Gastrocnemius medialis (tissue), 4 donors: ENCODE data around the gene ISG20. TPM values are rescaled to one million over a fixed set of nuclear protein-coding genes. Genes with fewer than 3 reads are reported as not detected.

ENCODE experiments used
- ATAC-seq, 2 donors: fragments of 150-250 bp; one replicate each; pipeline ENCODE4 v1.9.1; 2016
- DNase-seq, 2 donors: peaks; one replicate each; pipeline ENCODE4 v3.0.0-alpha.2; 2019
- H3K27ac ChIP-seq, 4 donors: fragments of 200-600 bp; sonication (generic); 1 replicate in 1 of 4; 2 replicates in 3 of 4; pipeline ENCODE4 v1.5.1; 2016 to 2018; ENCODE audit warnings: mild to moderate bottlenecking in 2 of 4, moderate library complexity in 1 of 4
- H3K27me3 ChIP-seq, 3 donors: fragments of 200-600 bp; sonication (generic) in 2 of 3; 1 replicate in 1 of 3; 2 replicates in 2 of 3; pipeline versions ENCODE4 v1.5.1 to v1.6.0; 2016 to 2019; ENCODE audit warnings: mild to moderate bottlenecking in 1 of 3, moderate library complexity in 1 of 3
- H3K36me3 ChIP-seq, 2 donors: fragments of 200-600 bp; sonication (generic) in 1 of 2; one replicate each; pipeline ENCODE4 v1.5.1; 2017 to 2018
- H3K4me1 ChIP-seq, 2 donors: fragments of 200-600 bp; sonication (generic) in 1 of 2; one replicate each; pipeline ENCODE4 v1.5.1; 2016 to 2017; ENCODE audit warnings: mild to moderate bottlenecking in 2 of 2
- H3K4me3 ChIP-seq, 4 donors: fragments of 200-600 bp; sonication (generic) in 3 of 4; 1 replicate in 1 of 4; 2 replicates in 3 of 4; pipeline ENCODE4 v1.5.1; 2016 to 2019; ENCODE audit warnings: mild to moderate bottlenecking in 2 of 4
- H3K9me3 ChIP-seq, 3 donors: fragments of 200-600 bp; sonication (generic) in 2 of 3; 1 replicate in 1 of 3; 2 replicates in 2 of 3; pipeline ENCODE4 v1.5.1; 2016 to 2019
- CTCF ChIP-seq, 5 experiments: fragments of 450-650 bp in 3 of 5; fragments of 200-600 bp in 2 of 5; sonication (generic) in 2 of 5; IDR thresholded peaks in 4 of 5; conservative IDR thresholded peaks in 1 of 5; 1 replicate in 4 of 5; 2 replicates in 1 of 5; pipeline ENCODE4 v1.5.1; 2016 to 2019; ENCODE audit warnings: antibody characterized with exemption in 5 of 5, mild to moderate bottlenecking in 3 of 5, moderate library complexity in 3 of 5
- POLR2A ChIP-seq, 2 donors: fragments of 450-650 bp; IDR thresholded peaks; one replicate each; pipeline ENCODE4 v1.6.1; 2017; ENCODE audit warnings: antibody characterized with exemption in 2 of 2, mild to moderate bottlenecking in 2 of 2, moderate library complexity in 2 of 2
- in situ Hi-C, 4 donors: fragments of 200-750 bp; cut with MboI; loops; one replicate each; pipeline versions ENCODE4 v1.15.0 to v1.8.0; 2017; ENCODE audit warnings: low sequenced_read_pairs in 4 of 4
- intact Hi-C: fragments of 100-400 bp; cut with DNase I; formaldehyde crosslinking; loops from one replicate; pipeline ENCODE4 v1.15.1; 2023; ENCODE audit warnings: low total_unique reads
- total RNA-seq, 4 donors: library from RNA; depleted of rRNA; stranded (reverse); fragments of >200 nt; gene quantifications; one replicate each; pipeline versions ENCODE4 v1.1.0 to v1.2.3, GENCODE V29; 2016

ISG20 gene
- total RNA-seq, 4 donors from 2014 or later, result 1.2 to 9.2 (median 1.6) TPM

- Histone ChIP-seq H3K36me3 (no peaks in the 10 kb centered on the region), H3K4me3 (no peak overlapping the region), H3K4me1 (no peaks in the 10 kb centered on the region), H3K9me3 (no peaks in the 10 kb centered on the region), H3K27me3 (peaks cover 0 to 7% (median 4%) of the 10 kb centered on the region in 3 donors), H3K27ac (no peak overlapping the region)
- DNase-seq (no peak), ATAC-seq (no peak)
- intact Hi-C loops (no loop called here), in situ Hi-C loops (no loop called here)
- TF ChIP-seq CTCF (IDR thresholded peaks at IDR 0.05 in 4 of 5, conservative IDR thresholded peaks at IDR 0.05 in 1 of 5), result no peak
- TF ChIP-seq POLR2A (IDR thresholded peaks at IDR 0.05), result no peak
Observed at GRCh38 chr15:88697276-88697675, 58.5 kb downstream of the ISG20 start.

- intact Hi-C loops (no loop called here), in situ Hi-C loops (no loop called here)
- no peak overlapping the region for H3K4me3 ChIP-seq
- peaks cover 0 to under 1% of the 10 kb centered on the region in 2 donors for H3K4me1 ChIP-seq
- no peaks in the 10 kb centered on the region for H3K36me3 ChIP-seq
- H3K9me3 ChIP-seq, result no peaks in the 10 kb centered on the region
- ATAC-seq (no peak), DNase-seq (no peak)
- peaks cover 2 to 4% (median 3%) of the 10 kb centered on the region in 3 donors for H3K27me3 ChIP-seq
- TF ChIP-seq POLR2A (IDR thresholded peaks at IDR 0.05), result no peak
- H3K27ac ChIP-seq, result no peak overlapping the region
Observed at GRCh38 chr15:88699861-88700260, 61.0 kb downstream of the ISG20 start.

- ATAC-seq, result no peak
- Histone ChIP-seq H3K27ac (no peak overlapping the region), H3K36me3 (no peaks in the 10 kb centered on the region), H3K9me3 (no peaks in the 10 kb centered on the region), H3K4me3 (no peak overlapping the region), H3K27me3 (peaks cover 0 to 7% (median 4%) of the 10 kb centered on the region in 3 donors), H3K4me1 (peaks cover 3 to 7% of the 10 kb centered on the region in 2 donors)
- intact Hi-C loops (no loop called here), in situ Hi-C loops (no loop called here)
- no peak for TF ChIP-seq CTCF (IDR thresholded peaks at IDR 0.05 in 4 of 5, conservative IDR thresholded peaks at IDR 0.05 in 1 of 5)
- TF ChIP-seq POLR2A (IDR thresholded peaks at IDR 0.05), result no peak
- no peak for DNase-seq
Observed at GRCh38 chr15:88700716-88701115, 61.9 kb downstream of the ISG20 start.

- Histone ChIP-seq H3K36me3 (no peaks in the 10 kb centered on the region), H3K4me1 (peaks cover 3 to 9% of the 10 kb centered on the region in 2 donors), H3K9me3 (no peaks in the 10 kb centered on the region), H3K4me3 (no peak overlapping the region), H3K27me3 (peaks cover 0 to 11% (median 4%) of the 10 kb centered on the region in 3 donors), H3K27ac (no peak overlapping the region)
- ATAC-seq (no peak), DNase-seq (no peak)
- TF ChIP-seq POLR2A (IDR thresholded peaks at IDR 0.05), result no peak
- TF ChIP-seq CTCF (IDR thresholded peaks at IDR 0.05 in 4 of 5, conservative IDR thresholded peaks at IDR 0.05 in 1 of 5), result no peak
- intact Hi-C loops, result no loop called here
- in situ Hi-C loops, result no loop called here
Observed at GRCh38 chr15:88701561-88702095, 62.8 kb downstream of the ISG20 start.

- Histone ChIP-seq H3K27me3 (peaks cover 3 to 16% (median 7%) of the 10 kb centered on the region in 3 donors), H3K4me3 (no peak overlapping the region), H3K4me1 (peaks cover 3 to 9% of the 10 kb centered on the region in 2 donors), H3K27ac (no peak overlapping the region), H3K9me3 (no peaks in the 10 kb centered on the region), H3K36me3 (no peaks in the 10 kb centered on the region)
- TF ChIP-seq POLR2A (IDR thresholded peaks at IDR 0.05) (no peak), CTCF (IDR thresholded peaks at IDR 0.05 in 4 of 5, conservative IDR thresholded peaks at IDR 0.05 in 1 of 5) (no peak)
- in situ Hi-C loops, result no loop called here
- intact Hi-C loops, result no loop called here
- DNase-seq (no peak), ATAC-seq (no peak)
Observed at GRCh38 chr15:88702983-88703382, 64.2 kb downstream of the ISG20 start.
